HUES64 (cell line): ENCODE measurements around the gene POLD1.

Experiments used
- H3K27ac ChIP-seq: 2 replicates; pipeline ENCODE4 v1.7.0; 2013; ENCODE audit warnings: low read depth, low read length, inconsistent platforms
- H3K27me3 ChIP-seq: 2 replicates; pipeline ENCODE4 v1.6.1; 2013; ENCODE audit warnings: mild to moderate bottlenecking, low read length; ENCODE audit not compliant: insufficient read depth
- H3K36me3 ChIP-seq: 2 replicates; pipeline ENCODE4 v1.6.1; 2013; ENCODE audit warnings: mild to moderate bottlenecking, low read length; ENCODE audit not compliant: insufficient read depth
- H3K4me1 ChIP-seq: 2 replicates; pipeline ENCODE4 v1.6.1; 2013; ENCODE audit warnings: mild to moderate bottlenecking, low read length, moderate library complexity; ENCODE audit not compliant: insufficient read depth
- H3K4me3 ChIP-seq: 2 replicates; pipeline ENCODE4 v1.5.1; 2013; ENCODE audit warnings: mild to moderate bottlenecking, low read length, moderate library complexity
- H3K9ac ChIP-seq: 2 replicates; pipeline ENCODE4 v1.6.1; 2013; ENCODE audit warnings: mild to moderate bottlenecking, low read depth, low read length
- H3K9me3 ChIP-seq: 2 replicates; pipeline ENCODE4 v1.6.1; 2013; ENCODE audit warnings: low read depth, low read length; ENCODE audit not compliant: insufficient read depth
- WGBS: fragments of 150-250, 120-280 bp; methylation state at CpG from one replicate; pipeline ENCODE4 v1.1.7; 2013; ENCODE audit warnings: missing lambda C conversion rate; 5-methylcytosine and 5-hydroxymethylcytosine counted together

POLD1 gene

DNA sequence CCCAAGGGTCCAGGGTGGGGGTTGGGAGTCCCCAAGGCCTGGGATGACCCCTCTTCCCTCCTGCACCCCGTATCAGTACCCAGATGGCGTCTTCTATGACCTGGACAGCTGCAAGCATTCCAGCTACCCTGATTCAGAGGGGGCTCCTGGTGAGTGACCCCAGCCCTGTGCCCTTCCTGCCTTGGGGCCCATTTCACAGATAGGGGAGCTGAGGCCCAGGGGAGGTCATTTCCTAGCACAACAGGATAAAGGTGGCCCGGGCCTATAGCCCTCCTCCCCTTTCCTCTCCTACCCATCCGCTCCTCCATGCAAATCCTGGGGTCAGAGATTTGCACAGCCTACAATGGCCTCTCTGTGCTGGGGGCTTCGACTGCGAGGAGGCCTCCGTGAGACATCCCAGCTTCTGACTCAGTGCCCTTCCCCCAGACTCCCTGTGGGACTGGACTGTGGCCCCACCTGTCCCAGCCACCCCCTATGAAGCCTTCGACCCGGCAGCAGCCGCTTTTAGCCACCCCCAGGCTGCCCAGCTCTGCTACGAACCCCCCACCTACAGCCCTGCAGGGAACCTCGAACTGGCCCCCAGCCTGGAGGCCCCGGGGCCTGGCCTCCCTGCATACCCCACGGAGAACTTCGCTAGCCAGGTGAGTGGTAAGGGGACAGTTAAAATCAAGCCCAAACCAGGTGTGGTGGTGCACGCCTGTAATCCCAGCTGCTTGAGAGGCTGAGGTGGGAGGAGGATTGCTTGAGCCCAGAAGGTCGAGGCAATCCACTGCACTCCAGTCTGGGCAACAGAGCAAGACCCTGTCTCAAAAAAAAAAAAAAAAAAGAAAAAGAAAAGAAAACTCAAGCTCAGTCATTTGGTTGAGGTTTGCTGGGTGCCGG, 38.5 kb downstream of the POLD1 start:
- WGBS: 93% methylated on average over 18 of the region's 18 CpGs
- Histone ChIP-seq H3K9me3 (peaks cover 3% of the 10 kb centered on the region; the same call in 1 of the 2 replicates), H3K27me3 (peaks cover 24% of the 10 kb centered on the region), H3K4me1 (peaks cover 6% of the 10 kb centered on the region), H3K4me3 (no peak overlapping the region), H3K9ac (no peak overlapping the region), H3K27ac (no peak overlapping the region), H3K36me3 (no peaks in the 10 kb centered on the region)

DNA sequence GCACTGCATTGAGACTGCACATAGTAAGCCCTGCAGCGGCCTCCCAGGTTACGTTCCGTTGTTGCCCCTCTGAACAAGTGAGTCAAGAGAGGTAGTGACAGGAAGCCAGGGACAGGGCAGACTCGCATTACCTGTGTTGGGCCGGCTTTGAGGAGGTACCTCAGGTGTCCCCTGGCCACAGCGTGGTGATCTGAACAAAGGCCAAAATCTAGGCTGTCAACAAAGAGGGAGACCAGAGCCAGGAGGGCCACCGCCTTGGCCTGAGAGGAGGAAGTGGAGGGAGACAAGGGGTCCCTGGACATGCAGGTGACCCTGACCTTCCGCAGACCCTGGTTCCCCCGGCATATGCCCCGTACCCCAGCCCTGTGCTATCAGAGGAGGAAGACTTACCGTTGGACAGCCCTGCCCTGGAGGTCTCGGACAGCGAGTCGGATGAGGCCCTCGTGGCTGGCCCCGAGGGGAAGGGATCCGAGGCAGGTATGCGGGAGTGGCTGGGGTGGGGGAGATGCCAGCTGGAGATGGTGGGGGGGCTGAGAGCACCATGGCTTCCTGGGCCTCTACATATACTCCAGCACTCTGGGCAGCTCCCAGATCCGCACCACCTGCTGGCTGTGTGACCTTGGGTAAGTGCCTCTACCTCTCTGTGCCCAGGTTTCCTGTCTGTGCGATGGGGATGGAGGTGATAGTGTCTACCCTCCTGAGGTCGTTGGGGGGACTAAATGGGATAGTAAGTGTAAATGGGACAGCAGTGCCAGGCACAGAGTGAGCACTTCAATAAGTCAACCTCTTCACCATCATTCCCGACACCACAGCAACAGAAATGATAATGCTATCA, 39.3 kb downstream of the POLD1 start:
- WGBS: 94% methylated on average over 22 of the region's 22 CpGs
- Histone ChIP-seq H3K27ac (no peak overlapping the region), H3K27me3 (peaks cover 18% of the 10 kb centered on the region), H3K9ac (no peak overlapping the region), H3K4me3 (no peak overlapping the region), H3K4me1 (peaks cover 6% of the 10 kb centered on the region), H3K9me3 (peaks cover 3% of the 10 kb centered on the region; the same call in 1 of the 2 replicates), H3K36me3 (no peaks in the 10 kb centered on the region)

DNA sequence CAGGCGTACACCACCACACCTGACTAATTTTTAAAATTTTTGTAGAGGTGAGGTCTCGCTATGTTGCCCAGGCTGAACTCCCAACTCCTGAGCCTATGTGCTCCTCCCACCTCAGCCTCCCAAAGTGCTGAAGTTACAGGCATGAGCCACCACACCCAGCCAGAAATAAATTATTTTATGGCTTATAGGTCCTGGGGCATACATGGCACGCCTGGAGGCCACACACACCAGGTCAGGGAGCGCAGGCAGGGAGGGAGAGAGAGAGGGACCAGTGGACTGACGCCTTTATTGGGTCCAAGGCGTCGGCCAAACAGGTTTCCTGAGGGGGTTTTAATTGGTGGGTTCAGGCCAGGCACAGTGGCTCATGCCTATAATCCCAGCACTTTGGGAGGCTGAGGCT, 41.4 kb downstream of the POLD1 start:
- no peak overlapping the region for H3K9ac ChIP-seq
- no peak overlapping the region for H3K27ac ChIP-seq
- H3K4me3 ChIP-seq: no peak overlapping the region
- no peaks in the 10 kb centered on the region for H3K27me3 ChIP-seq
- peaks cover 3% of the 10 kb centered on the region; the same call in 1 of the 2 replicates for H3K9me3 ChIP-seq
- no peaks in the 10 kb centered on the region for H3K36me3 ChIP-seq
- H3K4me1 ChIP-seq: no peaks in the 10 kb centered on the region
- WGBS: 68% methylated on average over 7 of the region's 7 CpGs

DNA sequence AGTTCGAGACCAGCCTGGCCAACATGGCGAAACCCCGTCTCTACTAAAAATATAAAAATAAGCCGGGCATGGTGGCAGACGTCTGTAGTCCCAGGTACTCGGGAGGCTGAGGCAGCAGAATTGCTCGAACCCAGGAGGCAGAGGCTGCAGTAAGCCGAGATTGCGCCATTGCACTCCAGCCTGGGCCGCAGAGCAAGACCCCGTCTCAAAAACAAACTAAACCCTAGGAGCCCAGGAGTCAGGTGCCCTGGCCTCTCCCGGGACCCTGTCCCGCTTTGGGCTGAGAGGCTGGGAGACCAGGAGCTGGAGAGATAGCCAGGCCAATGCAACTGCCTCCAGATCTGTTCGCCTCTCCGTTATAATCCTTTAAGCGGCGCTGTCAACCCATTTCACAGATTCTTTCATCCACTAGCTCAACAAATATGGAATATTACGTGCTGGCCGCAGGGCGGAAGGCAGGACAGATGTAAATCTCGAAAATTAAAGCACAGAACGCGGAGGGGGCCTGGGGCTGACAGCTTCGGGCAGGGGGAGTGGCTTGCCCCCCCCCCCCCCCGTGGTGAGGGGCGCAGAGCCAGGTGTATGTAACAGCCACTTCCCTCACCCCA, 43.3 kb downstream of the POLD1 start:
- no peaks in the 10 kb centered on the region for H3K9me3 ChIP-seq
- H3K4me1 ChIP-seq: peaks cover 2% of the 10 kb centered on the region
- H3K4me3 ChIP-seq: no peak overlapping the region
- no peak overlapping the region for H3K27ac ChIP-seq
- WGBS: 95% methylated on average over 24 of the region's 26 CpGs
- H3K9ac ChIP-seq: no peak overlapping the region
- no peaks in the 10 kb centered on the region for H3K27me3 ChIP-seq
- H3K36me3 ChIP-seq: no peaks in the 10 kb centered on the region

DNA sequence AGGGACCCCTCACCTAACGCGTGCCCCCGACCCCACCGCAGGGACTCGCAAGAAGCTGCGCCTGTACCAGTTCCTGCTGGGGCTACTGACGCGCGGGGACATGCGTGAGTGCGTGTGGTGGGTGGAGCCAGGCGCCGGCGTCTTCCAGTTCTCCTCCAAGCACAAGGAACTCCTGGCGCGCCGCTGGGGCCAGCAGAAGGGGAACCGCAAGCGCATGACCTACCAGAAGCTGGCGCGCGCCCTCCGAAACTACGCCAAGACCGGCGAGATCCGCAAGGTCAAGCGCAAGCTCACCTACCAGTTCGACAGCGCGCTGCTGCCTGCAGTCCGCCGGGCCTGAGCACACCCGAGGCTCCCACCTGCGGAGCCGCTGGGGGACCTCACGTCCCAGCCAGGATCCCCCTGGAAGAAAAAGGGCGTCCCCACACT, 43.9 kb downstream of the POLD1 start:
- Histone ChIP-seq H3K27me3 (no peaks in the 10 kb centered on the region), H3K4me1 (peaks cover 8% of the 10 kb centered on the region), H3K9ac (no peak overlapping the region), H3K4me3 (no peak overlapping the region), H3K36me3 (no peaks in the 10 kb centered on the region), H3K27ac (no peak overlapping the region), H3K9me3 (no peaks in the 10 kb centered on the region)
- WGBS: 89% methylated on average over 38 of the region's 38 CpGs

DNA sequence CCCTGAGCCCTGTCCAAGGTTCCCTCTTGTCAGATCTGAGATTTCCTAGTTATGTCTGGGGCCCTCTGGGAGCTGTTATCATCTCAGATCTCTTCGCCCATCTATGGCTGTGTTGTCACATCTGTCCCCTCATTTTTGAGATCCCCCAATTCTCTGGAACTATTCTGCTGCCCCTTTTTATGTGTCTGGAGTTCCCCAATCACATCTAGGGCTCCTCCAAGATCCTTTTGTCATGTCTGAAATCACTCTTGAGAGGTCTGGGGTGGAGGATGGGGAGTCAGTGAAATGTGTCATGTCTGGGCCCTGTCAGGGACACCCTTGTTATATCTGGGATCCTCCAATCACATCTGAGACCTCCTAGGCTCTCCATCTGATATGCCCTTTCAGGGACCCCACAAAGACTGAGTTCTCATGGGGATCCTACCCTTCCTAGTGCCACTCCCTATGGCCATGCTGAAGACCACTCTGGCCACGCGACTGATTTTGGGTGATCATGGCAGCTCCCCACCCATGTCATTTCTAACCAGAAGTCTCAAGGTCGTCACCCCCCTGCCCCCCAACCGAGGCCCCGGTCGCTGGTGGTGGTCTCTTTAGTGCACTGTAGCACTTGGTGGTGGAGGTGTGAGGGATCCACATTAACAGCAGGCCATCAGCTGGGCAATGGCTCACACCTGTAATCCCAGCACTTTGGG, 44.8 kb downstream of the POLD1 start:
- no peaks in the 10 kb centered on the region for H3K36me3 ChIP-seq
- H3K9ac ChIP-seq: no peak overlapping the region
- H3K9me3 ChIP-seq: no peaks in the 10 kb centered on the region
- no peak overlapping the region for H3K4me3 ChIP-seq
- H3K4me1 ChIP-seq: peaks cover 9% of the 10 kb centered on the region
- no peak overlapping the region for H3K27ac ChIP-seq
- no peaks in the 10 kb centered on the region for H3K27me3 ChIP-seq
- 89% methylated on average over 7 of the region's 7 CpGs for WGBS

DNA sequence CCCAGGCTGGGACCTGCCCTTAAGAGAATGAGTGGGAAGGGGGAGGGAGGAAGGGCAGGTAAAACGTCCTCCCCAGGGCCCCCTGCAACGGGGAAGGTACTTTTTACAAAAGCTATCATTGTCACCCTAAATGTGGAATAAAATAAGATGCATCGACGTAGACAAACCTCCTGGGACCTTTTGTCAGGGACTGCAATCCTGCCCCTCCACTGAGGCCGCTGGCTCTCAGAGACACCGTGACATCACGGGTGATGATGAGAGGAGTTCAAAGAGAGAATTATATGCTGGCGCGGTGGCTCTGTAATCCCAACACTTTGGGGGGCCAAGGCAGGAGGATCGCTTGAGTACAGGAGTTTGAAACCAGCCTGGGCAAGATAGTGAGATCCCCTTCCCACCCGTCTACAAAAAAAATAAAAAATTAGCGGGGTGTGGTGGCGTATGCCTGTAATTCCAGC, 46.8 kb downstream of the POLD1 start:
- Histone ChIP-seq H3K9me3 (no peaks in the 10 kb centered on the region), H3K36me3 (no peaks in the 10 kb centered on the region), H3K9ac (peak overlapping the region; percentile 38; the same call in 1 of the 2 replicates), H3K27me3 (no peaks in the 10 kb centered on the region), H3K27ac (no peak overlapping the region), H3K4me3 (peak overlapping the region; percentile 69), H3K4me1 (peaks cover 12% of the 10 kb centered on the region)
- WGBS: 35% methylated on average over 13 of the region's 13 CpGs

DNA sequence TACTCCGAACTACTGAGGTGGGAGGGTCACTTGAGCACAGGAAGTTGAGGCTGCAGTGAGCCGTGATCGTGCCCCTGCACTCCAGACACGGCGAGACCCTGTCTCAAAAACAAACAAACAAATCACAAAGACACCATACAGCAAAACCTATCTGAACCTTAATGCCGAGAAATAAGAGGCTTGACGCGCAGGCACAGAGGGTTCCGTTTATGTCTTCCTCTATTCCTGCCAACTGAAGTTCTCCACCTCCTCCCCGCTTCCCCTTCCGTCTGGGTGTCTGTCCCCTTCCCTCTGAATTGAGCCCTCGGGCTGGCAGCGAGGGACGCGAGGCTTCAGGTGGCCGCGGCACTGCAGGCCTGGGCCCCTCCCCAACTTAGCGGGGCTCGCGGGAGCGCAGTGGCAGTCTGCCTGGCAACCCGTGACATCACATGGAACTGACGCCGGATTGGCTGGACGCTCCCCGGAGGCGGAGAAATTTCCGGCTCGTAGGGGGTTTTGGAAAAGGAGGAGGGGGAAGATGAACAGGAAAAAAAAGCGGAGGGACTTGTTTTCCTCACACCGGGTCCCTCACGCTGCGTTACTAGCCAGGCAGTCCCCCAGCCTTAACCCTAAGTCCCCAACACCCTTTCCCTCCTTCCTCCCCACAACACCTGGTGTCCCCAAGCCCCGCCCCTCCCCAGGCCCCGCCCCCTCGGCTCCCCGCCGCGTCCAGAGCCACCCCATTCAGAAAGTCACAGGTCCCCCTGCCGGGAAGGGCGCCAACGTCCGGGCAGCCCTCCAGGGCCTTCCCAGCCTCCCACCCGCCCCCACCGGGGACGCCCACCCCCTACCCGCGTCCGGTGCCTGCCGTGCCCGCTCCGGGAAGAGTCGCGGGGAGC, 47.4 kb downstream of the POLD1 start:
- peak overlapping the region; percentile 78; the same call in 1 of the 2 replicates for H3K27ac ChIP-seq
- H3K27me3 ChIP-seq: no peaks in the 10 kb centered on the region
- peak overlapping the region; percentile 68; the same call in 1 of the 2 replicates for H3K9ac ChIP-seq
- peaks cover 12% of the 10 kb centered on the region for H3K4me1 ChIP-seq
- H3K36me3 ChIP-seq: no peaks in the 10 kb centered on the region
- 2% methylated on average over 44 of the region's 54 CpGs for whole genome bisulfite sequencing
- peak overlapping the region; percentile 69 for H3K4me3 ChIP-seq
- no peaks in the 10 kb centered on the region for H3K9me3 ChIP-seq

DNA sequence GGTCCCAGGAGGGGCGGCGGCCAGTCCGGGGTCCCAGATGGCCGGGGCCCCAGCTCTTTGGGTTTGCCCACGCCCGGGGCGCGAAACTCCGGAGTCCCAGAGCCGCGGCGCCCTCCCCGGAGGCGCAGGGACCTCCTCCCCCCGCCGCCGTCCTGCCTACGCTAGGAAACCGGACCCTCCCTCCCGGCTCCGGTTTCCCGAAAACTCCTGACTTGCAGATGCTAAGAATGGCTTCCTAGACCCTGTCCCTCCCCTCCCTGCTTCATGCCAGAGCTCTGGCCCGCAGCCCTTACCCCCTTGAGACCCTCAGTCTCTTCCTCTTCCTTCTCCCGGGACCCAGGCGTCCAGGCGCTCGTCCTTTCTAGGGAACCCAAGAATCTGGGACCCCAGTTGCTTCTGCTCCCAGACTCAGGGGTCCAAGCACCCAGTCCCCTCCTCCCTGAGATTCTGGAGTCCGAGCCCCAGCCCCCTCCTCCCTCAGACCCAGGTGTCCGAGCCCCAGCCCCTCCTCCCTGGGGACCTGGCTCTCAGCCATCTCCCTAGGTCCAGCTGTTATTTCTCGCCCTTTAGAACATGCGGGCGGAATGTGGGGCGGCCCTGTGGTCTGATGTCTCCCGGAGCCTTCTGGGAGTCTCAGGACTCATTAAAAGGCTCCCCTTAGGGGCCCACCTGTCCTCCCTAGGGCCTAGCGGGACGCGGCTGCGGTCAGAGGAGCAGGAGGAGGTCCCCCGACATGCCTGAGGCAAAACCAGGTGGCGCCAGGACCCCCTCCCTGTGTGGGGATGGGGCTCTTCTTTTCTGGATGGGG, 48.3 kb downstream of the POLD1 start, which contains the start of gene MYBPC2:
MYBPC2 (plus strand) TSS at position 672 of the 808 bp plus-strand sequence; CDS start at position 734, 62 bp downstream.
- H3K9ac ChIP-seq: peak within 1 kb of the TSS; percentile 68
- no peaks in the 10 kb centered on the region for H3K9me3 ChIP-seq
- H3K27me3 ChIP-seq: no peaks in the 10 kb centered on the region
- peaks cover 12% of the 10 kb centered on the region for H3K4me1 ChIP-seq
- H3K4me3 ChIP-seq: peak within 1 kb of the TSS; percentile 69
- peak within 1 kb of the TSS; percentile 78; the same call in 1 of the 2 replicates for H3K27ac ChIP-seq
- 13% methylated on average over 40 of the region's 40 CpGs for WGBS
- no peaks in the 10 kb centered on the region for H3K36me3 ChIP-seq
